ENCODE data around the gene ZNF280A. TPM values are rescaled to one million over a fixed set of nuclear protein-coding genes. Genes with fewer than 3 reads are reported as not detected.

The ZNF280A gene
- total and polyA plus RNA-seq, 2 donors (not counting 3 experiments of a cell fraction or from before 2014, with no cell fraction given), result 0.15 TPM; not detected in 1

DNA sequence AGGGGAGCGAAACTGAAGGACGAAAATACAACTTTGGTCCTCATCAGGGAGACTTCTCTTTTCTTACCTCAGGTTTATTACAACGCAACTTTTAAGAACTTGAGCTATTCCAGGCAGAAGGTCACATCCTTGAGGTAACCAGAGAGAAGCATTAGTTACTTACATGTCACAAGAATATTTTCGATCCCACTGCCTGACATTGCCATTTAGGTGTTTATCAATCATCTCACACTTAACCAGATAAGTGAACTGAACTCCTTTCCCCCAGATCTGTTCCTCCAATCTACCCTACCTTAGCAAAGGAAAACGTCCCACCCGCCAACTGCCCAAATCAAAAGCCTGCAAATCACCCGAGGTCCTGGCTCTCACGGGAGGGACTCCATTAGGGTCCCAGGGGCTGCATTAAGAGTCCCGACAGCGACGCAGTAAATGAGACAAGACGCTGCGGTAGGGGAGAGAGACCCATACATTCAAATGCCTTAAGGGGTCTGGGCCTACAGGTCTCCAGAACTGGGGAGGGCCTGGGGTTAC, 12.3 kb downstream of the ZNF280A start:
- Histone ChIP-seq H4K20me1 (replicated peaks; ENCODE audit: control insufficient read depth, extremely low read depth, insufficient read depth, low read length) (no peaks in the 10 kb centered on the region), H3K4me1 (ENCODE audit: control insufficient read depth, extremely low read depth, insufficient read depth, low read length) (peaks cover 4% of the 10 kb centered on the region), H2AFZ (ENCODE audit: low read depth, low read length) (peak overlapping the region; percentile 96), H3K4me2 (ENCODE audit: insufficient read depth, low read length) (peak overlapping the region; percentile 87), H3K9ac (replicated peaks; ENCODE audit: extremely low read depth, insufficient read depth, low read length) (peak overlapping the region; percentile 49), H3K79me2 (ENCODE audit: control insufficient read depth, insufficient read depth, low read length) (no peaks in the 10 kb centered on the region), H3K9me1 (replicated peaks; ENCODE audit: control insufficient read depth, extremely low read depth, insufficient read depth, low read length) (no peaks in the 10 kb centered on the region), H3K36me3 (ENCODE audit: control insufficient read depth in 2 of 2, extremely low read depth in 1 of 2, insufficient read depth in 2 of 2, low read length in 2 of 2) (no peaks in the 10 kb centered on the region), H3K4me3 (replicated peaks in 1 of 3; ENCODE audit: insufficient read depth in 1 of 3, low read depth in 1 of 3, low read length in 3 of 3) (peak overlapping the region; percentile 62 to 80 (median 62)), H3K27me3 (ENCODE audit: control insufficient read depth in 2 of 2, insufficient read depth in 2 of 2, low read length in 2 of 2) (peaks cover 2 to 3% of the 10 kb centered on the region in 2 experiments), H3K9me3 (replicated peaks; ENCODE audit: control insufficient read depth, insufficient read depth, low read length) (no peaks in the 10 kb centered on the region), H3K27ac (ENCODE audit: insufficient read depth, low read depth, low read length) (peak overlapping the region; percentile 16)
- BruUV-seq (replicated peaks), result no TSS peak
- FAIRE-seq (no peak), DNase-seq (ENCODE audit: low read depth, low spot score) (peak; percentile 24)
- dilution Hi-C loops (cut with MboI; ENCODE audit: extremely low pct_ligation_motif_present, low sequenced_read_pairs), result no loop called here
- intact Hi-C loops (cut with micrococcal nuclease), result no loop called here
- TF ChIP-seq EZH2 (IDR thresholded peaks at IDR 0.05; ENCODE audit: borderline replicate concordance, low read depth, low read length, severe bottlenecking) (no peak), POLR2A (IDR thresholded peaks at IDR 0.05; ENCODE audit: low read depth, low read length) (no peak), POLR2AphosphoS5 (IDR thresholded peaks at IDR 0.05; ENCODE audit: insufficient read depth, low read depth, low read length) (no peak), JUN (IDR thresholded peaks at IDR 0.05; ENCODE audit: borderline replicate concordance, insufficient read depth, insufficient read length, low read depth) (no peak), GATA2 (IDR thresholded peaks at IDR 0.05; ENCODE audit: insufficient read depth, insufficient read length, low read depth, low read length) (no peak), FOS (IDR thresholded peaks at IDR 0.05; ENCODE audit: borderline replicate concordance, insufficient read depth, low read length) (no peak), MYC (IDR thresholded peaks at IDR 0.05; ENCODE audit: low read depth, low read length) (no peak)
- TF ChIP-seq, protein P1, sequence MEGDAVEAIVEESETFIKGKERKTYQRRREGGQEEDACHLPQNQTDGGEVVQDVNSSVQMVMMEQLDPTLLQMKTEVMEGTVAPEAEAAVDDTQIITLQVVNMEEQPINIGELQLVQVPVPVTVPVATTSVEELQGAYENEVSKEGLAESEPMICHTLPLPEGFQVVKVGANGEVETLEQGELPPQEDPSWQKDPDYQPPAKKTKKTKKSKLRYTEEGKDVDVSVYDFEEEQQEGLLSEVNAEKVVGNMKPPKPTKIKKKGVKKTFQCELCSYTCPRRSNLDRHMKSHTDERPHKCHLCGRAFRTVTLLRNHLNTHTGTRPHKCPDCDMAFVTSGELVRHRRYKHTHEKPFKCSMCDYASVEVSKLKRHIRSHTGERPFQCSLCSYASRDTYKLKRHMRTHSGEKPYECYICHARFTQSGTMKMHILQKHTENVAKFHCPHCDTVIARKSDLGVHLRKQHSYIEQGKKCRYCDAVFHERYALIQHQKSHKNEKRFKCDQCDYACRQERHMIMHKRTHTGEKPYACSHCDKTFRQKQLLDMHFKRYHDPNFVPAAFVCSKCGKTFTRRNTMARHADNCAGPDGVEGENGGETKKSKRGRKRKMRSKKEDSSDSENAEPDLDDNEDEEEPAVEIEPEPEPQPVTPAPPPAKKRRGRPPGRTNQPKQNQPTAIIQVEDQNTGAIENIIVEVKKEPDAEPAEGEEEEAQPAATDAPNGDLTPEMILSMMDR (IDR thresholded peaks at IDR 0.05; ENCODE audit: extremely low read depth in 1 of 2, insufficient read depth in 1 of 2, low read depth in 1 of 2, low read length in 2 of 2), result no peak
- TF ChIP-seq, protein P2, sequence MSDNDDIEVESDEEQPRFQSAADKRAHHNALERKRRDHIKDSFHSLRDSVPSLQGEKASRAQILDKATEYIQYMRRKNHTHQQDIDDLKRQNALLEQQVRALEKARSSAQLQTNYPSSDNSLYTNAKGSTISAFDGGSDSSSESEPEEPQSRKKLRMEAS (IDR thresholded peaks at IDR 0.05; ENCODE audit: insufficient read depth, insufficient read length), result no peak
- POLR2A ChIA-PET, result no interaction called here
- CTCF ChIA-PET, result interaction anchor here (1.2 to 2.5 kb wide), 5 partner anchors 10 to 376 kb away, joined by 4 to 16 read pairs (median 7); no protein-coding TSS in a partner anchor
